HG03095 (cell line): ENCODE data around the gene FAM107B.

ENCODE experiments used
- ATAC-seq: cut with Tn5 transposase; IDR thresholded peaks from one replicate; pipeline ENCODE4 v1.9.1; 2021; ENCODE audit warnings: moderate library complexity; ENCODE audit not compliant: unreplicated experiment

Gene FAM107B

DNA sequence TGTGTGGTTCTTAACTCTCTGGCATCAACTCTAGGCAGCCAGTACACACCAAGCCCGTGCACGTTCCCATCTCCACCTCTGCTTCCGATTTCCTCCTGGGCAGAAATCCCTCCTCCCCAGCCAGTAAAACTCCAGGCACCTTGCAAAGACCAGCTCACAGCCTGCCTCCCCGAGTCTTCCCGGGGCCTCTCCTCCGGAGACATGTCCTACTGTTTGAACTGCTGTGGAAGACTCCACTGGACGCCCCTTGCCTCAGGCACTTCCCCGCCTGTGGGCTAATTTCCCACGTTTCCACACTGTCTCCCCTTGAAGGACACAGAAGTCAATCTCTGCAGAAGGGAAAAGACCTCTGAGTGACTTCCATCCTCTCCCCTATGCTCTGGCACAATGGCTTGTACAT is 233.3 kb downstream of the FAM107B start:
- no peak for ATAC-seq

GRCh38 chr10:14540611-14541010 is 234.1 kb downstream of the FAM107B start:
- no peak for ATAC-seq

DNA sequence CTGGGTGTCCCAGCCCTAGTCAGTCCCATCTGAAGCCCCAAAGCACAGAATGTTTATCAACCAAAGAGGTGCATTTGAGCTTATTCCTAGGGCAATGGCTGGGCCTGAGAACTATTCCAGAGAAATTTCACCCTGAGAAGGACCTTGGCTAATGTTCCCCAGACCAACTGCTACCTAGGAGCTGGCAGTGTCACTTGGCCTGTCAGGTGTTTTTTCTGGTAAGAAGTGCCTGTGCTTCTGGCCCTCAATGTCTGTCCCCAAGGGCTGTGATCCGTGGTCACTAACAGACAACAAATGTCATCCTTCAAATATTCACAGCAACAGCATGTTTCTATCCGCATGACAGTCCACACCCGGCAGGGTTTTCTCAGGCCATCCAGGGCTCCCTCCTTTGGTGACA is 234.6 kb downstream of the FAM107B start:
- ATAC-seq, result no peak

GRCh38 chr10:14539176-14539575 is 235.5 kb downstream of the FAM107B start:
- no peak for ATAC-seq

GRCh38 chr10:14536241-14537213 is 238.2 kb downstream of the FAM107B start:
- no peak for ATAC-seq

DNA sequence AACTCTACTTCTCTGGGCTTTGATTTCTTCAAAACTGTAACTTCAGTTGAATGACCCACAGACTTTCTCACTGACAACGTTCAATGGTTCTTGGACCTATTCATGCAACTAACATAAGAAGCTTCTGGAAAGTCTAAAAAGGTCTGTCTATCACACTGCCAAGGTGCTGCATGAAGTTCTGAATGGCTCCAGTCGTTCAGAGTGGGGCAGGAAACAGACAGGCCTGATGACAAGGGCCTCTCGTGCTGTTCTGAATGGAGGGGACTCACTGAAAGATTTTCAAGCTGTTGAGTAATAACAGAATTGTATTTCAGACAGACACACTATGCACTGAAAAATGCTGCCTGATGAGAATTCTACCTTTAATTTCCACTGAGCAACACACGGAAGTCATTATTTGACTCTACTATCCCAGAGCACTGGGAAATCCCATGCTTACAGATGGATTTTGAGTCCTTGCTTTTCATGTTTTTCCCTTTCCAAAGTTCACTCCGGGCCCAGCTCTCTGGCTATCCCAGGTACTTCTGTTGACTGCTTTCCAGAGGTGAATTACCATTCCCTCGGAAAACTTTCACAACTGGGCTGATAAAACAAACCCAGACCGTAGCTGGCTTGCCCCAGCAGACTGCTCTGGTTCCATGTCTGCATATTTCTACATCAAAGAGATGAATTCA is 239.1 kb downstream of the FAM107B start:
- no peak for ATAC-seq

- ATAC-seq, result no peak
Observed at GRCh38 chr10:14534152-14534551, 240.5 kb downstream of the FAM107B start.

DNA sequence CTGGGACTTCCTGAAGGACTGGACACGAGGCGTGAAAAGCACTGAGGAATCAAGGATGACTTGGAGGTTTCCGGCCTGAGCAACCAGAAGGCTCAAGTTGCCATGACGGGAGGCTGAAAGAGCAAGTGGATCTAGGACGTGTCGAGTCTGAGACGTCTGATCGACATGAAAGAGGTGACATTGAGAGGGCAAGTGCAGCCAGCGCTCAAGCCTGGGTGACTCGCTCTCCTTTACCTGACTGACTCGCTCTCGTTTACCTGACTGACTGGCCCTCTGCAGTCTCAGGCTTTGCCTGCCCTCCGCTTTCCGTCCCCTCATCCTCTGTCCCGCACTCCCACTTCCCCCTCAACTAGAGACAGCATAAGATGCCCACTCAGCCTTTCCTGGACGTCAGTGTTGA is 241.4 kb downstream of the FAM107B start:
- no peak for ATAC-seq

- ATAC-seq, result no peak
Observed at GRCh38 chr10:14532473-14533251, 242.0 kb downstream of the FAM107B start.

DNA sequence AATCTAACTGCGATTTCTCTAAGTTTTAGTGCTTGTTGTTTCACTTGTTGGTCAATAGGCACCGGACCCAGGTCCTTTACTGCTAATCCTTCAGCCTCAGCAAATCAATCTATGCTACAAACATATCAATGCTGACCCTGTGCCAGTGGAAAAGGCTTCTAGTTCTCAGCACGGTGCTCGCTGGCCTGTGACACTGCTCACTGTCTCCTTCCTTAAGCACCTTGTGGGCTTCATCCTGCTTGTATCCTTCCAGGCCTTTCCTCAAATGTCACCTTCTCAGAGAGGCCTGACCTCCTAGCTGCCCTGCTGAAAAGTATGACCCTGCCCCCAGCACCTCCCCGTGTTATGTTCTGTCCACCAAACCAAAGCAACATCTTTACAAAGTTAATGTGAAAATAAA is 242.7 kb downstream of the FAM107B start:
- no peak for ATAC-seq

DNA sequence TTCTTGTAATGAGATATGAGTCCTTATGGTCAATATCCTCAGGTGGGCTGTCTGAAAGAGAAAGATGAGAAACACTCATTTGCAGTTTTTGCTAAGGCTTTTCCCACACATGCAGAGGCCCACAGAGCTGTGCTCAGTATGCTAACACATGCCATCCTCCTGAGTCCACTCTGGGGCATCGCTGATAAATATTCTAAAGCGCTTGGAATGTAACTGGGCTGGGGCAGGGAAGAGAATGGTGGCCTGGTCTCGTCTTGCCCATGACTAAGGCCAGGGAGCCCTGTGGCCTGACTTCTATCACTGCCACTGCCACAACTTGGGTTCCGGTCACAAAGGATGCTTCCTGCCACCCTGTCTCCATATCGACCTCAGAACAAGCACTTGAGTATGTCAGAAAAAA is 244.2 kb downstream of the FAM107B start:
- ATAC-seq, result no peak

DNA sequence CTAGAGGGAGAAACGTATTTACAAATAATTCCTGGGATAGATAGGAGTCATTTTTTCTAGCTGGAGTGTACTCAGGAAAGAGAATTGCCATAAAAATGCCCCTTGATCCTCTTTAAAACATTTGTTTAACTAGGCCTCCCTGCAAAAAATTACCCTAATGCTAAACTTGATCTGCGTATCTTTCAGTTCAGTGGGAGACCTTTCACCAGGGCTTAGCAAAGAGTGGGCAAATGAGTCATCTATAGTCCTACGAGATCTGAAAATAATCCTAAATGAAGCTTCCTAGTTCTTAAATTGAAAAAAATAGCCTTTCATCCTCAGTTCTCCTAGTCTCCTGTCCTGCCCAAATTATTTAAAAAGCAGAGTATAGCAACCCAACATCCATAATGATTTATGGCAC is 245.3 kb downstream of the FAM107B start:
- no peak for ATAC-seq

DNA sequence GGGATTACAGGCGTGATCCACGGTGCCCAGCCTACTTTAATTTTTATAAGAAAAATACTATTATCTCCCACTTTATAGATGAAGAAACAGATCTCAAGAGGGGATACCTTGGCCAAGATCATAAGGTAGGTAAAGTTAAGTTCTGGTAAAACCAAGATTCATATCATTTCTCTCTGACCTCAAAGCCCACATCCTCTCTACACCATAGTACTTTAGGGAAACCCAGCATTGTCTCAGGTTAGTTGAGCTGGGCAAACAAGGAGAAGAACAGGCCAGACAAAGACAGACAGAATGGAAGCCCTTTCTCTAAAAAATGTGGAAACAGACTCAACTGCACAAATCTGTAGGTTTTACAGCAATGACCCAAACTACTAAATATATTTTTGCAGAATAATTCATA is 246.2 kb downstream of the FAM107B start:
- no peak for ATAC-seq

- no peak for ATAC-seq
Observed at GRCh38 chr10:14527915-14528314, 246.8 kb downstream of the FAM107B start.

DNA sequence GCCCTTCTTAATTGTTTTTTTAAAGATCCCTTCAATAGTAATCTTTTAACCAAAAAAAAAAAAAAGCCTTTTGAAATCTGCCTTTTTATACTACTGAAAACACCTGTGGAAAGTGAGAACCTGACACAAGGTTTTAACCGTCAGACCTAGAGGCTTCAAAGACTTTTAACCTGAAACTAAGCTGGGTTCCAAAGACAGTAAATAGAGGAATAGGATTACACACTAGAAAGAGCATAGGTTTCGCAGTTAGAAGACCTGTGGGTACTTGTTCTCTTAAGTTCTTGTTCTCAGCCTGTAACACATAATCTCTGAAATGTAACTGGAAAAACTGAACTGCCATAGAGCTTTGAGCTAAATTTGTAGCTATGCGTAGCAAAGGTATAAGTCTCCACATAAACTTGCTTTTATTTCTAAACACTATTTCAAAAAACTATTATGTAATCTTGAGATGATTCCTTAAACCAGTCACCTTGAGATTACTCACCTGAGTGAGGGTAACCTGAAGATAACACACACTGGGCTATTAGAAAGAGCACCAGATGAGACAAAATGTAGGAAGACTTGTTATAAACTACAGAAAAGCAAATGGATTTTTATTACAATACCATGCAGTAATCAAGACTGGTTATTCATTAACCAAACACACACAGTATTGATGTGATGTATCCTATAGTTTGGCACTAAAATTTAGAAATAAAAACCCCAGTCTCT is 247.4 kb downstream of the FAM107B start:
- ATAC-seq, result no peak

- ATAC-seq, result no peak
Observed at GRCh38 chr10:14526326-14526725, 248.4 kb downstream of the FAM107B start.

- ATAC-seq, result no peak
Observed at GRCh38 chr10:14524691-14525324, 249.9 kb downstream of the FAM107B start.

GRCh38 chr10:14523286-14523685 is 251.4 kb downstream of the FAM107B start:
- no peak for ATAC-seq

DNA sequence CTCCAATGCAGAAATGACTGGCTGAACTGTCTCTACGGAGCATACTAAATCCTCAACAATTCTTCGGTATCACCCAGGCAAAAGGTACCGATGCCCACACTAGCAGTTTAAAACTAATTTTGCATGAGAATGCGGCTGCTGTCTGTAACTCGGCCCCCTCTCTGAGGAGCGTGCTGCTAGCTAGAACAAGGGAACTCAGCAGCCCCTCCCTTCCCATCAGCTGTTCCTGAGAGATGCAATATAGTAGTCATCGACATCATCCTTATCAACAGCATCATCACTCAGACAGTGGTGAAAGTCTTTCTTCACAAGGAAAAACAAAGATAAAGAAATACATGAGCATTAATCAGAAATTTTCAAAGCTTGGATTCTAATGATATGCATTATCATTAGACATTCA is 254.9 kb downstream of the FAM107B start:
- no peak for ATAC-seq

DNA sequence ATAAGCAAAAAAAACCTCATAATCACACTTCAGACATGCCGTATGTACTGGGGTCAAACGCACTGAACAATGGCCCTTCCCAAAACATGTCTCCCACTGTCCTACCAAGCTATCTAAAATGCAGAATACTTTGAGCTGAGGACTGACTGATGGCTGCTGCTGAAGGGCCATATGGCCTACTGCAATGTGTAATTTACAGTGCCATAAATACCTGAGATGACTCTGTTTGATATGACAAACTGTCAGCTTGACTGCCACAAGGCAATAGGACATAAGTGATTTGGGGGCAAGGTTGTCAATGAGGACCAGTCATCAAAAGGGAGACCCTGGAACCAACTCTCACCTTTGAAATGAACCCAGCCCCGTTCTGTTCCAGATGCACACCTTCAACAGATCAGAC is 256.5 kb downstream of the FAM107B start:
- ATAC-seq, result no peak
